Measurements from ENCODE around the gene DNAJC13.

DNA sequence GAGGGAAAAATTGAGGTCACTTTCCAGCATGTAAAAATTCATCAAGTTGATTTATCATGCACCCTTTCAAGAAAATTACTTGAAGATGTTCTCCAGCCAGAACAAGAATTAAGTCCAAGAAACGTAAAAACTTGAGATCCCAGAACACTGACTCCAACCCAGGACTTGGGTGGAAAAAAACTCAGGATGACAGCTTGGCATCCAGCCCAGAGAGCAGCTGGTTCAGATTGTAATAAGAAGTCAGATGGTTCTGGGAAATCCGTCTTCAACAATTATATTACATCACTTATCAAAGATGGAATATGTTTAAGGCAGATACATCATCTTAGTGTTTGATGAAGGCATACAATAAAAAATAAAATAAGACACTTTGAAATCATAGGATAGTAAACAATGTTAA lies 23.0 kb upstream of the DNAJC13 start:
- TF ChIP-seq ZNF70 (CRISPR knock-in tag; IDR thresholded peaks at IDR 0.05): no peak
- no peak for TF ChIP-seq CSDC2 (CRISPR knock-in tag; IDR thresholded peaks at IDR 0.05)
- TF ChIP-seq, protein P1, sequence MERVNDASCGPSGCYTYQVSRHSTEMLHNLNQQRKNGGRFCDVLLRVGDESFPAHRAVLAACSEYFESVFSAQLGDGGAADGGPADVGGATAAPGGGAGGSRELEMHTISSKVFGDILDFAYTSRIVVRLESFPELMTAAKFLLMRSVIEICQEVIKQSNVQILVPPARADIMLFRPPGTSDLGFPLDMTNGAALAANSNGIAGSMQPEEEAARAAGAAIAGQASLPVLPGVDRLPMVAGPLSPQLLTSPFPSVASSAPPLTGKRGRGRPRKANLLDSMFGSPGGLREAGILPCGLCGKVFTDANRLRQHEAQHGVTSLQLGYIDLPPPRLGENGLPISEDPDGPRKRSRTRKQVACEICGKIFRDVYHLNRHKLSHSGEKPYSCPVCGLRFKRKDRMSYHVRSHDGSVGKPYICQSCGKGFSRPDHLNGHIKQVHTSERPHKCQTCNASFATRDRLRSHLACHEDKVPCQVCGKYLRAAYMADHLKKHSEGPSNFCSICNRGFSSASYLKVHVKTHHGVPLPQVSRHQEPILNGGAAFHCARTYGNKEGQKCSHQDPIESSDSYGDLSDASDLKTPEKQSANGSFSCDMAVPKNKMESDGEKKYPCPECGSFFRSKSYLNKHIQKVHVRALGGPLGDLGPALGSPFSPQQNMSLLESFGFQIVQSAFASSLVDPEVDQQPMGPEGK (CRISPR knock-in tag; IDR thresholded peaks at IDR 0.05; ENCODE audit: borderline replicate concordance): no peak
- TF ChIP-seq ARNTL (CRISPR knock-in tag; IDR thresholded peaks at IDR 0.05; ENCODE audit: borderline replicate concordance, low read depth): no peak
- no peak; the same call in 1 of the 2 replicates for TF ChIP-seq ZC3H10 (CRISPR knock-in tag; IDR thresholded peaks at IDR 0.05)
- TF ChIP-seq PPARA (CRISPR knock-in tag; IDR thresholded peaks at IDR 0.05; ENCODE audit: borderline replicate concordance): no peak
- TF ChIP-seq TCF4 (CRISPR knock-in tag; IDR thresholded peaks at IDR 0.05; ENCODE audit: borderline replicate concordance): peak; percentile 54; the same call in 1 of the 2 replicates
